Measurements from ENCODE around the gene FRRS1.

Gene FRRS1

DNA sequence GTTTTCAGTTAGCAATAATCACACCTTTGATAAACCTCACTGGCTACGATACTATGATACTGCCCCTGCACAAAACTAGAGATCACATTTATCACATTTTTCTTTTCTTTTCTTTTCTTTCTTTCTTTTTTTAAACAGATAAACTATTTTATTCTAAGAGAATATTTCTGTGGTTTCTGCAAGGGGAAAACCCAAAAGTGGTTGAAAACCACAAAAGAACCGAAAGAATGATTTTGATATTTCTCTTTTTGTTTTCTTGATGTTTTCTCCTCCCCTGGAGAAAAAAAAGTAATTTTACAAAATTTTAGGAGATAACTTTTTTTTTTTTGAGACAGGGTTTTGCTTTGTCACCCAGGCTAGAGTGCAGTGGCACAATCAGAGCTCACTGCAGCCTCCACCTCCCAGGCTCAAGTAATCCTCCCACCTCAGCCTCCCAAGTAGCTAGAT, 18.4 kb upstream of the FRRS1 start:
- Histone ChIP-seq H3K27me3 (ENCODE audit: control insufficient read depth in 1 of 2, insufficient read depth in 2 of 2, low read length in 2 of 2) (no peaks in the 10 kb centered on the region), H3K4me1 (ENCODE audit: insufficient read depth, low read length) (no peaks in the 10 kb centered on the region), H3K9me3 (ENCODE audit: low read length) (no peaks in the 10 kb centered on the region), H3K27ac (ENCODE audit: low read depth, low read length) (no peak overlapping the region), H3K36me3 (ENCODE audit: insufficient read depth, low read length) (no peaks in the 10 kb centered on the region), H3K9ac (ENCODE audit: low read length) (no peak overlapping the region), H3K4me3 (ENCODE audit: low read depth in 1 of 2, low read length in 2 of 2) (no peak overlapping the region)

DNA sequence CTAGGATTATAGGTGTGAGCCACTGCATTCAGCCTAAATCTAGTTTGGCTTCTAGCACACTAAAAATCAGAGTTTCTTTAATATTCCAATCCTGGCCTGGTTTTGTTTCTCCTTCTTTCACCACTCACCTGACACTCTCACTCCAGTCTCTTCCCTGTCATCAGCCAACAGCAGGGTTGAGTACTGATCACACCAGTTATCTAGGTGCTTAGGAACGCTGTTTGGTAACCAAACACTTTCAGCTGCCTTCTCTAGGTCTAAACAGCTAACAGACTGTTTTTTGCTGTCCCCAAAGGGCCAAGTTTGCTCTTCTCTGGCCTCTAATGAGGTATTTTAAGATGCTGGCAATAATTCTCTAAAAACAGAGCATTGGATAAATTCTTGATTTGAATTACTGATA, 17.7 kb upstream of the FRRS1 start:
- Histone ChIP-seq H3K27ac (ENCODE audit: low read depth, low read length) (no peak overlapping the region), H3K4me3 (ENCODE audit: low read depth in 1 of 2, low read length in 2 of 2) (no peak overlapping the region), H3K36me3 (ENCODE audit: insufficient read depth, low read length) (no peaks in the 10 kb centered on the region), H3K27me3 (ENCODE audit: control insufficient read depth in 1 of 2, insufficient read depth in 2 of 2, low read length in 2 of 2) (no peaks in the 10 kb centered on the region), H3K4me1 (ENCODE audit: insufficient read depth, low read length) (no peaks in the 10 kb centered on the region), H3K9ac (ENCODE audit: low read length) (no peak overlapping the region), H3K9me3 (ENCODE audit: low read length) (no peaks in the 10 kb centered on the region)

DNA sequence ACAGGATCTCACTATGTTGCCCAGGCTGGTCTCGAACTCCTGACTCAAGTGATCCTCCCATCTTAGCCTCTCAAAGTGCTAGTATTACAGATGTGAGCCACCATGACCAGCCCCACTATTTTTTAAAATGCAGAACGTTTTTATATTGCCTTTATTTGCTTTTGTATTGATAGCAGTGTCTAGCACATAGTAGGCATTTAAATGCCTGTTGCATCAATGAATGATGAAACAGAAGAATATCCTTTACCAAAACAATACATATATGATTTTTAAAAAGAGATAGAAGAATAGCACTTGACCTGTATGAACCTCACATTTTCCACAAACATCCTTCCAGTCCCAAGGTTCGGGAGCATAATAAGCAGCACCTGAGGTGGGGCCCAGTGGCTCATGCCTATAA, 16.5 kb upstream of the FRRS1 start:
- H3K27ac ChIP-seq (ENCODE audit: low read depth, low read length) = no peak overlapping the region
- H3K9ac ChIP-seq (ENCODE audit: low read length) = no peak overlapping the region
- no peaks in the 10 kb centered on the region for H3K9me3 ChIP-seq (ENCODE audit: low read length)
- no peaks in the 10 kb centered on the region for H3K36me3 ChIP-seq (ENCODE audit: insufficient read depth, low read length)
- no peaks in the 10 kb centered on the region for H3K4me1 ChIP-seq (ENCODE audit: insufficient read depth, low read length)
- no peak overlapping the region for H3K4me3 ChIP-seq (ENCODE audit: low read depth in 1 of 2, low read length in 2 of 2)
- no peaks in the 10 kb centered on the region for H3K27me3 ChIP-seq (ENCODE audit: control insufficient read depth in 1 of 2, insufficient read depth in 2 of 2, low read length in 2 of 2)

DNA sequence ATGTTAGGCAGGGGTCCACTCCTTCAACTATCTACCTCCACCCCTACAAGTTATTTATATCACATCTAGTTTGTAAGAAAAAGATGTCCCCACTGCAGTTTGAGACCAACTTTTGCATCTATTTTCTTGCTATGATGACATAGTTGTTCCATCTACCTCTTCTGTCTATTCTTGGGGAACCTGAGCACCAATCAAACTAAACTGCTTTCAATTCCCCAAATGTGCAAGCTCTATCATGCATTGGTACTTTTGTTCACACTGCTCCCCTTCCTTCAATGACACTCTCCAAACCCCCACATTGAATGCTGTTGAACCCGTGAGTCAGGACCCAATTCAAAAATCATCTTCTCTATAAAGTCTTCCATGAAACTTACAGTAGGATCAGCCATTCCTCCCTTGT, 16.0 kb upstream of the FRRS1 start:
- Histone ChIP-seq H3K9me3 (ENCODE audit: low read length) (no peaks in the 10 kb centered on the region), H3K27ac (ENCODE audit: low read depth, low read length) (no peak overlapping the region), H3K4me3 (ENCODE audit: low read depth in 1 of 2, low read length in 2 of 2) (no peak overlapping the region), H3K36me3 (ENCODE audit: insufficient read depth, low read length) (no peaks in the 10 kb centered on the region), H3K4me1 (ENCODE audit: insufficient read depth, low read length) (no peaks in the 10 kb centered on the region), H3K27me3 (ENCODE audit: control insufficient read depth in 1 of 2, insufficient read depth in 2 of 2, low read length in 2 of 2) (no peaks in the 10 kb centered on the region), H3K9ac (ENCODE audit: low read length) (no peak overlapping the region)

DNA sequence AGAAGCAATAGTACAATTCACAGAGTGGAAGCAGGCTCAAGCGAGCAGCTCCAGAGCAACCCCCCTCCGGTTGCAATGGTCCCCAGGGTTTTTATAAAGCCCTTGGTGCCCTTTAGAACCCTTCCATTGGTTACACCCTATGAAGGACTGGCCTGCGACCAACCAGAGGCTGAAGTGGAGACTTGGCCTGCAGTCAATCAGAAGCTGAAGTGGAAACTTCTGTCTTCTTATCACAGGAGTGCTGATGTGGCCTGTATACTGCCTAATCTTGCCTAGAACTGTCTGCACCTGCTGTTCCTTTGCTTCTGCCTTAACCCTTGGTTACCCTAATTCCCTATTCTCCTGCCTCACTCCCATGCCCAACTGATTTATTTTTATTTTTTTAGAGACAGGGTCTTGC, 15.4 kb upstream of the FRRS1 start:
- Histone ChIP-seq H3K27ac (ENCODE audit: low read depth, low read length) (no peak overlapping the region), H3K9me3 (ENCODE audit: low read length) (no peaks in the 10 kb centered on the region), H3K9ac (ENCODE audit: low read length) (no peak overlapping the region), H3K27me3 (ENCODE audit: control insufficient read depth in 1 of 2, insufficient read depth in 2 of 2, low read length in 2 of 2) (no peaks in the 10 kb centered on the region), H3K4me1 (ENCODE audit: insufficient read depth, low read length) (no peaks in the 10 kb centered on the region), H3K4me3 (ENCODE audit: low read depth in 1 of 2, low read length in 2 of 2) (no peak overlapping the region), H3K36me3 (ENCODE audit: insufficient read depth, low read length) (no peaks in the 10 kb centered on the region)

DNA sequence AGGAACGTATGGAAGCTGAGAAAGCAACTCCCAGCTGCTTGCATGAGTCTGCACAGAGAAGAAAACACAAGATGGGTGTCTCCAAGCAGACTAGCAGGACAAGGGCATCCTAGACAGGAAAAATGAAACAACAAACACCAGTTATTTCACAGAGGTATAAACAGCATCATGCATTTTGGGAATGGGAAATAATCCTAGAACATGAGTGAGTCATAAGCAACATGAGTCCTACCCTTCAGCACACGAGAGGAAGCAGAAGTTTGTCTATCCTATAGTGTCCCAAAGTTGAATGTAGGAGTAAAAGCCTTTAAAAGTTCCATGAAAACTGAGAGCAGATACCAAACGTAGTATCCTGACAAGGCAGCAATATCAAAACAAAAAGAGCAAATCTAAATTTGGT, 11.3 kb upstream of the FRRS1 start:
- no peak overlapping the region for H3K27ac ChIP-seq (ENCODE audit: low read depth, low read length)
- no peaks in the 10 kb centered on the region for H3K36me3 ChIP-seq (ENCODE audit: insufficient read depth, low read length)
- H3K4me3 ChIP-seq (ENCODE audit: low read depth in 1 of 2, low read length in 2 of 2) = no peak overlapping the region
- H3K9ac ChIP-seq (ENCODE audit: low read length) = no peak overlapping the region
- H3K4me1 ChIP-seq (ENCODE audit: insufficient read depth, low read length) = no peaks in the 10 kb centered on the region
- no peaks in the 10 kb centered on the region for H3K27me3 ChIP-seq (ENCODE audit: control insufficient read depth in 1 of 2, insufficient read depth in 2 of 2, low read length in 2 of 2)
- H3K9me3 ChIP-seq (ENCODE audit: low read length) = no peaks in the 10 kb centered on the region

DNA sequence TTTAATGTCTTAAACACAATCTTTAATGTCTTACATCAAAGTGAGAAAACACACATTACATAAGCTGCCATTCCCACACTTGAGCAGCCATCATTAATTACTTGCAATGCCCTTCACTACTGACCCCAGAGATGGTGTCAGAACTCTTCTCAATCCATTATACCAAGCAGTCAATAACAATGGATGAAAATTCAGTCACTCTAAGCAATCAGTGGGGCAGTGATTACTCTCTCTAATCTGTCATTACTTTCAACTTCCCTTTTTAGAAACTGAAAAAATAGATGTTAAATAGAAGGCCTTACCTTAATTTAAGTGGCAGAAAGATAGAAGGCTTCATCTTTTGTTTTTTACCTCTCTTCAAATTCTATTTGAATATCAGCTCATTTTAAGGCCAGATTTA, 9.7 kb upstream of the FRRS1 start:
- no peak overlapping the region for H3K9ac ChIP-seq (ENCODE audit: low read length)
- H3K27me3 ChIP-seq (ENCODE audit: control insufficient read depth in 1 of 2, insufficient read depth in 2 of 2, low read length in 2 of 2) = no peaks in the 10 kb centered on the region

DNA sequence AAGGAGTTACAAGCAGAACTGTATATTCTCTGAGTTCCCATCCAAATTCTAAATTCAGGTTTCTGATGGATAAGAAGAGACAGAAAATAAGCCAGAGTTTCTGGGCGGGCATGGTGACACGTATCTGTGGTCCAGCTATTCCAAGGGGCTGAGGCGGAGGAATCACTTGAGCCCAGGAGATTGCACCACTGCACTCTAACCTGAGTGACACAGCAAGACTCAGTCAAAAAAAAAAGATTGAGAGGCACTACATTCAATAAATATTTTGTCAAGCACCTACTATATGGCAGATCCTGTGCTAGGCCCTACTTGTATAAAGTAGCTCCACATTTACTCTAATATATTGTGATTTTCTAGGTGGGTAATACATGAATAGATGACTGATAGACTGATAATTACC, 6.4 kb upstream of the FRRS1 start:
- no peaks in the 10 kb centered on the region for H3K27me3 ChIP-seq (ENCODE audit: control insufficient read depth in 1 of 2, insufficient read depth in 2 of 2, low read length in 2 of 2)
- no peak overlapping the region for H3K9ac ChIP-seq (ENCODE audit: low read length)
- H3K27ac ChIP-seq (ENCODE audit: low read depth, low read length) = no peak overlapping the region
- no peaks in the 10 kb centered on the region for H3K9me3 ChIP-seq (ENCODE audit: low read length)
- H3K36me3 ChIP-seq (ENCODE audit: insufficient read depth, low read length) = no peaks in the 10 kb centered on the region
- H3K4me3 ChIP-seq (ENCODE audit: low read depth in 1 of 2, low read length in 2 of 2) = no peak overlapping the region
- no peaks in the 10 kb centered on the region for H3K4me1 ChIP-seq (ENCODE audit: insufficient read depth, low read length)

More for the DNA sequence above, 9.7 kb upstream of the FRRS1 start:
- H3K4me3 ChIP-seq (ENCODE audit: low read depth in 1 of 2, low read length in 2 of 2) = no peak overlapping the region
- no peaks in the 10 kb centered on the region for H3K36me3 ChIP-seq (ENCODE audit: insufficient read depth, low read length)
- no peaks in the 10 kb centered on the region for H3K9me3 ChIP-seq (ENCODE audit: low read length)
- no peak overlapping the region for H3K27ac ChIP-seq (ENCODE audit: low read depth, low read length)
- no peaks in the 10 kb centered on the region for H3K4me1 ChIP-seq (ENCODE audit: insufficient read depth, low read length)

DNA sequence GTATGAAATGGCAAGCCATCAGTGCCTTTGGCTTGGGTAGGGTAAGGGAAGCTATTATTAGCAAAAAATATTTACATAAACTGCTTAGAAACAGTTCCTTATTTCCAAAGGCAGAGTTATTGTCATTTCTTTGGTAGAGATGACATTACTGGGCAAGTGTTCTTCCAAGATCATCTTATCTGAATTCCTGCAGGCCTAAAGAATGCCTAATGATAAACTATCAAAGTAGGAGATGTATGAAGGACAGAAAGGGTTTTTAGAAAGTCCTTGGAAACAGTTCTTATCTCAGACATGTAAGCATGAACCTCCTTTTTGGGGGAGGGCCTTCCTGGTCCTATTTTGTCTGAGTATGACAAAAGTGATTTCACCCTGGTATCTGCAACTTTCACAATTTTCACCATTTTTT, 5.1 kb upstream of the FRRS1 start:
- no peaks in the 10 kb centered on the region for H3K27me3 ChIP-seq (ENCODE audit: control insufficient read depth in 1 of 2, insufficient read depth in 2 of 2, low read length in 2 of 2)
- H3K4me3 ChIP-seq (ENCODE audit: low read depth in 1 of 2, low read length in 2 of 2) = no peak overlapping the region
- H3K27ac ChIP-seq (ENCODE audit: low read depth, low read length) = no peak overlapping the region
- no peaks in the 10 kb centered on the region for H3K36me3 ChIP-seq (ENCODE audit: insufficient read depth, low read length)
- H3K9ac ChIP-seq (ENCODE audit: low read length) = no peak overlapping the region
- H3K4me1 ChIP-seq (ENCODE audit: insufficient read depth, low read length) = no peaks in the 10 kb centered on the region
- H3K9me3 ChIP-seq (ENCODE audit: low read length) = no peaks in the 10 kb centered on the region

DNA sequence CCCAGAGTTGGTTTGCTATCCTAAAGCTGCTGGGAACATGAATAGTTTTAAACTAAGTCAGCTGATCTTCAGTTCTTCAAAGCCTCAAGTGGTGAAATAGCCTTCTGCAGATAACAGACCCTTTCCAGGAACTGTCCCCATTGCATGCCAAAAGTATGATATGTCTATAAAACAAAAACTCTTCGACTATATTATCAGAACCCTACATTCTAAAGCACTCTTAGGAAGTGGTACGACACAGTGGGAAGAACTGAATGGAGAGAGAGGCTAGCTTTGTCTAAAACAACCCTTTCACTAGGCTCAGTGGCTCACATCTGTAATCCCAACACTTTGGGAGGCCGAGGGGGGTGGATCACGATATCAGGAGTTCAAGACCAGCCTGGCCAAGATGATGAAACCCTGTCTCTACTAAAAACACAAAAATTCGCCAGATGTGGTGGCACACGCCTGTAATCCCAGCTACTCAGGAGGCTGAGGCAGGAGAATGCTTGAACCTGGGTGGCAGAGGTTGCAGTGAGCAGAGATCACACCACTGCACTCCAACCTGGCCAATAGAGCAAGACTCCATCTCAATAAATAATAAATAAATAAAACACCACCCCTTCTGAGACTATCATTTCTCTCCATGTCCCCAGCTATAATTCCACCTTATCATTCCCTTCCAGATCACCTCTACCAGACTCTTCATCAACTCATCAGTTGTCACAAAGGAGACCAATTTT, 2.2 kb upstream of the FRRS1 start:
- no peaks in the 10 kb centered on the region for H3K27me3 ChIP-seq (ENCODE audit: control insufficient read depth in 1 of 2, insufficient read depth in 2 of 2, low read length in 2 of 2)
- no peaks in the 10 kb centered on the region for H3K36me3 ChIP-seq (ENCODE audit: insufficient read depth, low read length)
- no peak overlapping the region for H3K4me3 ChIP-seq (ENCODE audit: low read depth in 1 of 2, low read length in 2 of 2)
- no peak overlapping the region for H3K27ac ChIP-seq (ENCODE audit: low read depth, low read length)
- no peak overlapping the region for H3K9ac ChIP-seq (ENCODE audit: low read length)
- no peaks in the 10 kb centered on the region for H3K4me1 ChIP-seq (ENCODE audit: insufficient read depth, low read length)
- no peaks in the 10 kb centered on the region for H3K9me3 ChIP-seq (ENCODE audit: low read length)

DNA sequence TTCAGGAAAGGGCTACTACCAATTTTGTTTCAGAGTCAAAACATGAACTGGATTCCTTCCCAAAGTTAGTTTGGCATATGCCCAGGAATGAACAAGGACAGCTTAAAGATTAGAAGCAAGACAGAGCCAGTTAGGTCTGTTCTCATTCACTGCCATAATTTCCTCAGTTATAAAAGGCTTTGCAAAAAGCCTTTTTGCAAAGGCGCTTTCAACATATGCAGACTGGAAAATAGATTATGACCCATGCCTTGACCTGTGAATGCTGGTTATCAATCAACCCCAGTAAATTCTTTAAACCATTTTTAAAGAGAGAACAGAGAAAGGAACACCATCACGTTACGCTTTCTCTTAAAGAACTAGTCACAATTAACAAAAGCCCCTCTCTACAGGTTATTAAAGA, 1.7 kb upstream of the FRRS1 start:
- H3K27ac ChIP-seq (ENCODE audit: low read depth, low read length) = no peak overlapping the region
- no peak overlapping the region for H3K9ac ChIP-seq (ENCODE audit: low read length)
- H3K27me3 ChIP-seq (ENCODE audit: control insufficient read depth in 1 of 2, insufficient read depth in 2 of 2, low read length in 2 of 2) = no peaks in the 10 kb centered on the region
- no peaks in the 10 kb centered on the region for H3K4me1 ChIP-seq (ENCODE audit: insufficient read depth, low read length)
- H3K36me3 ChIP-seq (ENCODE audit: insufficient read depth, low read length) = no peaks in the 10 kb centered on the region
- H3K4me3 ChIP-seq (ENCODE audit: low read depth in 1 of 2, low read length in 2 of 2) = no peak overlapping the region
- H3K9me3 ChIP-seq (ENCODE audit: low read length) = no peaks in the 10 kb centered on the region

DNA sequence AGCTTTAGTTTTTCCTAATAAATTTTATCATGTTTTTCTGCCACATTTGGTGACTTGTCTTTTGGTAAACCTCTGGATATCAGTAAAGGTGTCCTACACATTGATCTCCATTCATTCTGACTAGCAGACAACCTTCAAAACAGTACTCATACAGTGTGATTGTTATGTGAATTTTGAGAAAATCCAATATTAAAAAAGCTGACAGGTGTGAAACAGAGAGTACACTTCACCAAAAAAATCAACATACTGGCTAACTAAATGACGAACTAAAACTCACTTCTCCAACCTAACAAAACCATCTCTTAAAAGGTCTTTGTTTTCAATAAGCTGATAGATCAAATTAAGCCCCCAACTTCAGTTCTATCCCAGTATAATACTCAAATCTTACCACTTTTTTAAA, 1.5 kb downstream of the FRRS1 start:
- no peaks in the 10 kb centered on the region for H3K36me3 ChIP-seq (ENCODE audit: insufficient read depth, low read length)
- no peaks in the 10 kb centered on the region for H3K4me1 ChIP-seq (ENCODE audit: insufficient read depth, low read length)
- H3K9ac ChIP-seq (ENCODE audit: low read length) = no peak overlapping the region
- no peaks in the 10 kb centered on the region for H3K9me3 ChIP-seq (ENCODE audit: low read length)
- no peaks in the 10 kb centered on the region for H3K27me3 ChIP-seq (ENCODE audit: control insufficient read depth in 1 of 2, insufficient read depth in 2 of 2, low read length in 2 of 2)
- no peak overlapping the region for H3K4me3 ChIP-seq (ENCODE audit: low read depth in 1 of 2, low read length in 2 of 2)
- no peak overlapping the region for H3K27ac ChIP-seq (ENCODE audit: low read depth, low read length)
